ENCODE data around the gene RPL15. TPM values are rescaled to one million over a fixed set of nuclear protein-coding genes. Genes with fewer than 3 reads are reported as not detected.
"Not testable (repeated sequence)": the region's sequence is repeated elsewhere in the genome, so short reads cannot be mapped to it uniquely, and the experiment has no call there.

RPL15 gene
- total RNA-seq, 1 experiment from 2014 or later = 4,340 TPM

GRCh38 chr3:23916152-23916885 lies 613 bp upstream of the RPL15 start:
- H3K9me3 ChIP-seq = no peaks in the 10 kb centered on the region
- H3K4me3 ChIP-seq = peak overlapping the region; percentile 96
- no peak for DNase-seq
- no peaks in the 10 kb centered on the region for H3K27me3 ChIP-seq
- peaks cover 38% of the 10 kb centered on the region for H3K36me3 ChIP-seq

- H3K36me3 ChIP-seq = peaks cover 38% of the 10 kb centered on the region
- H3K9me3 ChIP-seq, H3K27me3 ChIP-seq, DNase-seq: not testable (repeated sequence)
- peak overlapping the region; percentile 96 for H3K4me3 ChIP-seq
These were observed 859 bp downstream of the RPL15 start for GRCh38 chr3:23917679-23918303.

- Histone ChIP-seq H3K4me3 (peak overlapping the region; percentile 96), H3K36me3 (peaks cover 38% of the 10 kb centered on the region)
- not testable (repeated sequence) for H3K9me3 ChIP-seq
These were observed 1.4 kb downstream of the RPL15 start for GRCh38 chr3:23918331-23918730.

GRCh38 chr3:23919628-23920027 lies 2.7 kb downstream of the RPL15 start:
- Histone ChIP-seq H3K36me3 (peaks cover 38% of the 10 kb centered on the region), H3K4me3 (peak overlapping the region; percentile 96), H3K9me3 (no peaks in the 10 kb centered on the region), H3K27me3 (no peaks in the 10 kb centered on the region)
- no peak for DNase-seq

More at GRCh38 chr3:23918331-23918730, 1.4 kb downstream of the RPL15 start:
- not testable (repeated sequence) for H3K27me3 ChIP-seq, DNase-seq

GRCh38 chr3:23920151-23920655 lies 3.3 kb downstream of the RPL15 start:
- Histone ChIP-seq H3K9me3 (no peaks in the 10 kb centered on the region), H3K4me3 (no peak overlapping the region), H3K27me3 (no peaks in the 10 kb centered on the region), H3K36me3 (peaks cover 38% of the 10 kb centered on the region)
- no peak for DNase-seq

- H3K36me3 ChIP-seq = peaks cover 38% of the 10 kb centered on the region
- no peak for DNase-seq
- H3K4me3 ChIP-seq = no peak overlapping the region
- H3K9me3 ChIP-seq = no peaks in the 10 kb centered on the region
- H3K27me3 ChIP-seq = no peaks in the 10 kb centered on the region
These were observed 4.2 kb downstream of the RPL15 start for GRCh38 chr3:23921052-23921511.

GRCh38 chr3:23923786-23924185 lies 6.9 kb downstream of the RPL15 start:
- no peaks in the 10 kb centered on the region for H3K9me3 ChIP-seq
- no peak overlapping the region for H3K4me3 ChIP-seq
- no peaks in the 10 kb centered on the region for H3K27me3 ChIP-seq
- H3K36me3 ChIP-seq = peaks cover 22% of the 10 kb centered on the region
- DNase-seq = peak; percentile 8

GRCh38 chr3:23926246-23926645 lies 9.3 kb downstream of the RPL15 start:
- no peaks in the 10 kb centered on the region; the same call in 1 of the 2 replicates for H3K36me3 ChIP-seq
- DNase-seq = no peak
- H3K9me3 ChIP-seq = no peaks in the 10 kb centered on the region
- no peak overlapping the region for H3K4me3 ChIP-seq
- H3K27me3 ChIP-seq = no peaks in the 10 kb centered on the region

GRCh38 chr3:23926736-23927135 lies 9.8 kb downstream of the RPL15 start:
- H3K36me3 ChIP-seq = no peaks in the 10 kb centered on the region; the same call in 1 of the 2 replicates
- H3K27me3 ChIP-seq = no peaks in the 10 kb centered on the region
- DNase-seq = no peak
- H3K9me3 ChIP-seq = no peaks in the 10 kb centered on the region
- no peak overlapping the region for H3K4me3 ChIP-seq

GRCh38 chr3:23928524-23928923 lies 11.6 kb downstream of the RPL15 start:
- Histone ChIP-seq H3K4me3 (no peak overlapping the region), H3K27me3 (no peaks in the 10 kb centered on the region), H3K36me3 (no peaks in the 10 kb centered on the region), H3K9me3 (no peaks in the 10 kb centered on the region)
- peak; percentile 16 for DNase-seq

GRCh38 chr3:23931597-23931996 lies 14.7 kb downstream of the RPL15 start:
- Histone ChIP-seq H3K9me3 (no peaks in the 10 kb centered on the region), H3K36me3 (no peaks in the 10 kb centered on the region), H3K27me3 (no peaks in the 10 kb centered on the region), H3K4me3 (no peak overlapping the region)
- no peak for DNase-seq

- DNase-seq = no peak
- H3K4me3 ChIP-seq = no peak overlapping the region
- H3K27me3 ChIP-seq = no peaks in the 10 kb centered on the region
- no peaks in the 10 kb centered on the region for H3K36me3 ChIP-seq
- H3K9me3 ChIP-seq = no peaks in the 10 kb centered on the region
These were observed 15.6 kb downstream of the RPL15 start for GRCh38 chr3:23932571-23932970.

GRCh38 chr3:23934253-23934652 lies 17.3 kb downstream of the RPL15 start:
- Histone ChIP-seq H3K27me3 (no peaks in the 10 kb centered on the region), H3K9me3 (no peaks in the 10 kb centered on the region), H3K4me3 (no peak overlapping the region), H3K36me3 (no peaks in the 10 kb centered on the region)
- no peak for DNase-seq

- DNase-seq = no peak
- no peaks in the 10 kb centered on the region for H3K9me3 ChIP-seq
- H3K4me3 ChIP-seq = no peak overlapping the region
- H3K27me3 ChIP-seq = no peaks in the 10 kb centered on the region
- no peaks in the 10 kb centered on the region for H3K36me3 ChIP-seq
These were observed 20.4 kb downstream of the RPL15 start for GRCh38 chr3:23937296-23937695.

- Histone ChIP-seq H3K9me3 (no peaks in the 10 kb centered on the region), H3K27me3 (no peaks in the 10 kb centered on the region), H3K36me3 (no peaks in the 10 kb centered on the region), H3K4me3 (no peak overlapping the region)
- no peak for DNase-seq
These were observed 21.8 kb downstream of the RPL15 start for GRCh38 chr3:23938688-23939087.

GRCh38 chr3:23940775-23941174 lies 23.8 kb downstream of the RPL15 start:
- Histone ChIP-seq H3K9me3 (no peaks in the 10 kb centered on the region), H3K36me3 (no peaks in the 10 kb centered on the region), H3K27me3 (no peaks in the 10 kb centered on the region), H3K4me3 (no peak overlapping the region)
- no peak for DNase-seq

GRCh38 chr3:23941440-23941839 lies 24.5 kb downstream of the RPL15 start:
- Histone ChIP-seq H3K4me3 (no peak overlapping the region), H3K27me3 (no peaks in the 10 kb centered on the region), H3K9me3 (no peaks in the 10 kb centered on the region), H3K36me3 (no peaks in the 10 kb centered on the region)
- DNase-seq = no peak

- no peaks in the 10 kb centered on the region for H3K36me3 ChIP-seq
- no peaks in the 10 kb centered on the region for H3K27me3 ChIP-seq
- no peak for DNase-seq
- no peak overlapping the region for H3K4me3 ChIP-seq
- no peaks in the 10 kb centered on the region for H3K9me3 ChIP-seq
These were observed 25.6 kb downstream of the RPL15 start for GRCh38 chr3:23942546-23942945.
